Measurements from ENCODE around the gene HOXD10.

The HOXD10 gene

DNA sequence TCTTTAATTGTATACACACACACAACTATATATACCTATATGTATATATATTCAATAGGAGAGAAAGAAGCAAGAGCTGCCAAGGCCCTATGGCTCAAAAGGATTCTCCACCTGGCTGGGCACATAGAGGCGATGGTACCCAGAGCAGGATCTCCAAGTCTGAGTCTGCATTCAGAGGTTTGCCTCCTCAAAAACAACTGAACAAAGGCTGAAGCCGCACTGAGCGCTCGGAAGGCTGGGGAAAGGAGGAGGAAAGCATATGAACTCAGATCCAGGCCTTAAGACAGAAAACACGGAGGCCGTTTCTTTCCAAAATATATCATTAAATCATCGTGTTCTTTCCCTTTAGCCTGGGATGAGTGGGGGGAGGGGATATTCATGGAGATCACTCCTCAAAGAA is 13.4 kb upstream of the HOXD10 start:
- H3K9me3 ChIP-seq (ENCODE audit: control insufficient read depth, low read length), result no peaks in the 10 kb centered on the region
- H3K36me3 ChIP-seq (ENCODE audit: control insufficient read depth, insufficient read depth, low read length), result no peaks in the 10 kb centered on the region
- H3K27me3 ChIP-seq (ENCODE audit: control insufficient read depth, insufficient read depth, low read length, poor library complexity, severe bottlenecking), result peaks cover 100% of the 10 kb centered on the region
- H3K4me3 ChIP-seq (ENCODE audit: insufficient read depth, low read depth, low read length), result no peak overlapping the region
- no peaks in the 10 kb centered on the region for H3K4me1 ChIP-seq (ENCODE audit: control insufficient read depth, insufficient read depth, low read length)
- H3K27ac ChIP-seq (ENCODE audit: insufficient read depth, low read depth, low read length, poor library complexity, severe bottlenecking), result no peak overlapping the region
- whole genome bisulfite sequencing, 2 experiments, result 3 to 7% methylated on average over 4 of the region's 7 CpGs

DNA sequence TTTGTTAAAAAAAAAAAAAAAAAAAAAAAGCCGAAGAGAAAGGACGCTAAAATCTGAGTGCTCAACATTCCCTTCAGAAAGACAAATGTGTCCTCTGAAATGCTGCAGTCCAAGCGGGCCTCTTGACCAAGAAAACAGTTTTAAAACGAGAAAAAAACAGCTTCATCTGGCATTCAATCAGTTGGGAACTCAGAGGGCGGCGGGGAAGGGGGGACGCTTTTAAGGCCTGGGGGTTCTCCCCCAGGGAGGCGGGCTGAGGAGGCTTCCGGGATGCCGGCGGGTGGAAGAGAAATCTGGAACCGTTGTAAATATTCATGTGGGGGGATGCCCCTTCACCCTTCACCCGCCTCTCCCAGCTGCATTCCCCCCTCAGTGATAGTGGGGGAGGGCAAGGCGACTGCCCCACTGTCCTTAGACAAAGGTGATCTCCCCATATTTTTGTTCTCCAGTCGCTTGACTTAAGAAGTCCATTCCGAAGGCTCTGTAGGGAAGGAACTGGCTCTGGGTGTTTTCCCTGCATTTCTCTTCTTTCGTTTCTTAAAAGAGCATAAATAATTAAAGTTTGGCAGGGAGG is 12.7 kb upstream of the HOXD10 start:
- H3K4me3 ChIP-seq (ENCODE audit: insufficient read depth, low read depth, low read length), result no peak overlapping the region
- no peak overlapping the region for H3K27ac ChIP-seq (ENCODE audit: insufficient read depth, low read depth, low read length, poor library complexity, severe bottlenecking)
- WGBS, 2 experiments, result 1 to 4% methylated on average over 17 of the region's 17 CpGs

DNA sequence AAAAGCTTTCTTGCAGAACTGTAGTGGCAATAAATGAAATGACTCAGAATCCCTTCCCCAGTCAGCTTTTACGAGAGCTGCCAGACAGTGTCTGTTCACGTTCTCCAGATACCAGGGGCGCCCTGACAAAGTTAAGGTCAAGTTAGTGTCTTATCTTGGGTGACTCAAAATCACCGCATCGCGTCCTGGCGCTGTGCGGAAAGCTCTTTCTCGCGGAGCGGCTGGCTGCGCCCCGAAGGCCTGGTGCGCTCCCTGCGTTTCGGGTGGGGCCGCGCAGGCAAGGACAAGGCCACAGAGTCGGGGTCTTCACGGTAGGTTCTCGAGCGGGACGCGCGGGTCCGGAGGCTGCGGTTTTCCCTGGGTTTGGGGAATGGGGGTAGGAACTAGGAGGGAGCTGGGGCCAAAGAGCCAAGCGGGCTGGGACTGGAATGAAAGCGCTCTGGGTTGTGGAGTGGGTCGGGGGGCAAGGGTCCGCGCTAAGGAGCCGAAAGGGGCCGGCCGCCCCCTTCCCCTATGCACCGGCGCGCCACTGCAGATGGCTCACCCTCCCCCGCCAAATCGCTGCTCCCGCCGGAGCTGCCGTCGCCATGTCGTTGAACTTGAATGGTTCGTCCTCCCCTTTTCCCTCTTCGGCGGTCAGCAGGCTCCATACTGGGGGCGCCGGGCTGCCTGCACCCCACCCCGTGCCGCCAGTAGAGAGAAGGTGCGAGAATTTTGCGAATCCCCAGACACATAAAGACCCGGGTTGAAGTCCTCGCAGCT is 12.1 kb upstream of the HOXD10 start:
- 3 to 4% methylated on average over 56 of the region's 56 CpGs for WGBS, 2 experiments
- Histone ChIP-seq H3K36me3 (ENCODE audit: control insufficient read depth, insufficient read depth, low read length) (no peaks in the 10 kb centered on the region), H3K4me3 (ENCODE audit: insufficient read depth, low read depth, low read length) (no peak overlapping the region), H3K27ac (ENCODE audit: insufficient read depth, low read depth, low read length, poor library complexity, severe bottlenecking) (no peak overlapping the region), H3K4me1 (ENCODE audit: control insufficient read depth, insufficient read depth, low read length) (no peaks in the 10 kb centered on the region), H3K9me3 (ENCODE audit: control insufficient read depth, low read length) (no peaks in the 10 kb centered on the region), H3K27me3 (ENCODE audit: control insufficient read depth, insufficient read depth, low read length, poor library complexity, severe bottlenecking) (peaks cover 100% of the 10 kb centered on the region)

More for the DNA sequence above, 12.7 kb upstream of the HOXD10 start:
- no peaks in the 10 kb centered on the region for H3K9me3 ChIP-seq (ENCODE audit: control insufficient read depth, low read length)
- H3K27me3 ChIP-seq (ENCODE audit: control insufficient read depth, insufficient read depth, low read length, poor library complexity, severe bottlenecking), result peaks cover 100% of the 10 kb centered on the region
- H3K36me3 ChIP-seq (ENCODE audit: control insufficient read depth, insufficient read depth, low read length), result no peaks in the 10 kb centered on the region
- no peaks in the 10 kb centered on the region for H3K4me1 ChIP-seq (ENCODE audit: control insufficient read depth, insufficient read depth, low read length)

DNA sequence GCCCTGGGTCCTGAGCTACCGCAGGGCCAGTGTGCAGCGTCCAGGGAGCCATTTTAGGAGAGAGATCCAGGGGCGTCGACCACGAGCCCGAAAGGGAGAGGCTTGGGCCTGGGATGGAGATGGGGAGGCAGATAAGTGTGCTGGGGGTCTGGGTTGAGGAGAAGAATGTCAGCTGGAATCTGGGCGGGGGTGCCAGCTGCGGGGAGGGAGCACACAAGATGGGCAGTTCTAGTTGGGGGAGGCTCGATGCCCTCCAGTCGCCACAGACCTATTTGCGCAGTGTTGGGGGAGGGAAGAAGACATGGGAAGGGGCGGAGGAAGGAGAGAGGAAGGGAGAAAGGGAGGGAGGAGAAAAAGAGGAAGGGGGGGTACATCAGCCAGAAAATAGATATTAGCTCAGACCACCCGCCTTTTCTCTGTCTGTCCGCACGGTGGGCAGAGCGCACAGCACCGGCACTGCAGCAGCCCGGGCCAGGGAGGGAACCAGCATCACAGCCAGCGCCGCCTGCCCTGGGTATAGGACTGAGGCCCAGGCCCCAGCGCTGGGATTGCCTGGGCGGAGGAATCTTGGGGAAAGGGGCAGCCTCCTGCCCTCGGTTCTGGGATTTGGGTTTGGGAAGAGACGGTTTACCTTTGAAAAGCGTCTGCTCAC is 11.4 kb upstream of the HOXD10 start:
- 2 to 3% methylated on average over 25 of the region's 25 CpGs for WGBS, 2 experiments
- Histone ChIP-seq H3K9me3 (ENCODE audit: control insufficient read depth, low read length) (no peaks in the 10 kb centered on the region), H3K27ac (ENCODE audit: insufficient read depth, low read depth, low read length, poor library complexity, severe bottlenecking) (no peak overlapping the region), H3K4me3 (ENCODE audit: insufficient read depth, low read depth, low read length) (no peak overlapping the region), H3K36me3 (ENCODE audit: control insufficient read depth, insufficient read depth, low read length) (no peaks in the 10 kb centered on the region), H3K27me3 (ENCODE audit: control insufficient read depth, insufficient read depth, low read length, poor library complexity, severe bottlenecking) (peaks cover 100% of the 10 kb centered on the region), H3K4me1 (ENCODE audit: control insufficient read depth, insufficient read depth, low read length) (no peaks in the 10 kb centered on the region)

DNA sequence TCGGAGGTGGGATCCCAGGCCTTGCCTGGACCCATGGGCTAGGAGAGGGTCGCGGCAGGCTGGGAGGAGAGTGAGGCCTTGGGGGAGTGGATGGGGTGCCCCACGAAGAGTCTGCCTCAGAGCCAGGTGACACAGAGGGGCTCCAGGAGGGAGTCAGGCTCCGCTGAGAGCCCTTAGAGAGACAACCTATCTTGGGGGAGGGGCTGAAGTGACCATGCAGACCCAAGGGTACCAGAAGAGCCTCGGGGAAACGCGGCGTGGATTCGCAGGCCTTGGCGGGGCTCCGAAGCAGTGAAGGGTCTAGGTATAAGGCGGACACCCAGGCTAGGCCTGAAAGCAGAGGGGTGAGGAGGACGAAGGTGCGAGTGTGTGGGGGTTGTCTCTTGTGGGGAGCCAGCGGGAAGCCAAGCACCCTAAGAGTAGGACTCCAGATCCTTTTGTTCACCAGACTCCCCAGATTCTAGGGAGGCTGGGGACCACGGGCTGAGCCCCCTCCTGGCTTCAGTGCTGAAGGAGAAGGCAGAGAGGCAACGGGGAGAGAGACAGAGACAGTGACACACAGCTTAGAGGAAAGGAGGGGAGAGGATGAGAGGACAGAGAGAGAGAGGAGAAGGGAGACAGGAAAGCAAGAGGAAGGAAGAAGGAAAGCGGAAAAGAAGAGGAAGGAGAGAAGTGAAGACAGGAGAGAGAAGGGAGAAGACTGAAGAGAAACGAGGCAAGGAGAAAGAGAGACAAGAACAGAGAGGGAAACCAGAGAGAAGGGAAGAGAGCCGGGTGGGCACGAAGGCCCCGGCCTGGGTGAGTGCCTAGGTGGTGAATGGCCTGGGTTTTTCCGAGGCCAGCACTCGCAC is 10.6 kb upstream of the HOXD10 start:
- no peaks in the 10 kb centered on the region for H3K9me3 ChIP-seq (ENCODE audit: control insufficient read depth, low read length)
- WGBS, 2 experiments, result 3 to 4% methylated on average over 25 of the region's 25 CpGs
- H3K4me1 ChIP-seq (ENCODE audit: control insufficient read depth, insufficient read depth, low read length), result no peaks in the 10 kb centered on the region
- peaks cover 100% of the 10 kb centered on the region for H3K27me3 ChIP-seq (ENCODE audit: control insufficient read depth, insufficient read depth, low read length, poor library complexity, severe bottlenecking)
- H3K4me3 ChIP-seq (ENCODE audit: insufficient read depth, low read depth, low read length), result no peak overlapping the region
- H3K27ac ChIP-seq (ENCODE audit: insufficient read depth, low read depth, low read length, poor library complexity, severe bottlenecking), result no peak overlapping the region
- no peaks in the 10 kb centered on the region for H3K36me3 ChIP-seq (ENCODE audit: control insufficient read depth, insufficient read depth, low read length)

DNA sequence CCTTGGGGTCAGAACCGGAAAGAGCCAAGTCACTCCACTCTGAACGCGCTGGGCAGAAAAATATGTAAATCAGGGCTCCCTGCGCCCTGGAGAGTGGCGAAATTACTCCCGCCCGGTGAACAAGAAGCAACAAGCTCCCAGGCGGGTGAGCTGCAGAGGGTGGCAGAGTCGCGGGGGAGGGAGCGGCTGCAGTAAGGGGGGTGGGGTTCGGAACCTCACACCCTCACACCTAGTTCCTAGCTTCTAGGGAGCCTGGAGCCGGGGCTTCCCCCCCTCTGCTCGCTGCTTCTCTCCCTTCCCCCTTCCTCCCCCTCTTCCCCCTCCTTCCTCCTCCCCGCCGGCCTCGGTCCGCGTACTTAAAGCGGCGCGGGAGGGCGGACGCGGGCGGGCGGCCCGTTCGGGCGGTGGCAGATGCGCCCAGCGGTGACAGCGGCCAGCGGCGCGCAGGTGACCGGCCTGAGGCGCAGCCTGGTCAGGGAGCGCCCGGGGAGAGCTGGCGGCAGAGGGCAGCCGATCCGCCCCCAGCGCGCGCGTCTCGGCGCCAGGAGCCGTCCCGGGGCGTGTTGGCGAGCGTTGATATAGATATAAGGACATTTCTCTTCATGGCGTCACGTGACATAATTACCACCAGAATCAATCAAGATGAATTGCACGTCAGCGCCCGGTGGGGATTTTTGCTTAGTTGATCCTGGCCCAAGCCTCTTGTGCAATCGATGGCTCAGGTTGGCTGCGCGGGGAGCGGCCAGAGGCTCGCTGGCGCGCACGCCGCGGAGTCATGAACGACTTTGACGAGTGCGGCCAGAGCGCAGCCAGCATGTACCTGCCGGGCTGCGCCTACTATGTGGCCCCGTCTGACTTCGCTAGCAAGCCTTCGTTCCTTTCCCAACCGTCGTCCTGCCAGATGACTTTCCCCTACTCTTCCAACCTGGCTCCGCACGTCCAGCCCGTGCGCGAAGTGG is 9.7 kb upstream of the HOXD10 start, which contains the start of gene HOXD11:
Gene HOXD11 (plus strand): TSS at position 700 of the 959 bp plus-strand sequence. CDS start 76 bp downstream, at position 776.
- H3K36me3 ChIP-seq (ENCODE audit: control insufficient read depth, insufficient read depth, low read length), result no peaks in the 10 kb centered on the region
- H3K4me3 ChIP-seq (ENCODE audit: insufficient read depth, low read depth, low read length), result no peak within 1 kb of the TSS
- no peaks in the 10 kb centered on the region for H3K9me3 ChIP-seq (ENCODE audit: control insufficient read depth, low read length)
- H3K4me1 ChIP-seq (ENCODE audit: control insufficient read depth, insufficient read depth, low read length), result no peaks in the 10 kb centered on the region
- WGBS, 2 experiments, result 1% methylated on average over 85 of the region's 85 CpGs
- no peak within 1 kb of the TSS for H3K27ac ChIP-seq (ENCODE audit: insufficient read depth, low read depth, low read length, poor library complexity, severe bottlenecking)
- H3K27me3 ChIP-seq (ENCODE audit: control insufficient read depth, insufficient read depth, low read length, poor library complexity, severe bottlenecking), result peaks cover 100% of the 10 kb centered on the region

DNA sequence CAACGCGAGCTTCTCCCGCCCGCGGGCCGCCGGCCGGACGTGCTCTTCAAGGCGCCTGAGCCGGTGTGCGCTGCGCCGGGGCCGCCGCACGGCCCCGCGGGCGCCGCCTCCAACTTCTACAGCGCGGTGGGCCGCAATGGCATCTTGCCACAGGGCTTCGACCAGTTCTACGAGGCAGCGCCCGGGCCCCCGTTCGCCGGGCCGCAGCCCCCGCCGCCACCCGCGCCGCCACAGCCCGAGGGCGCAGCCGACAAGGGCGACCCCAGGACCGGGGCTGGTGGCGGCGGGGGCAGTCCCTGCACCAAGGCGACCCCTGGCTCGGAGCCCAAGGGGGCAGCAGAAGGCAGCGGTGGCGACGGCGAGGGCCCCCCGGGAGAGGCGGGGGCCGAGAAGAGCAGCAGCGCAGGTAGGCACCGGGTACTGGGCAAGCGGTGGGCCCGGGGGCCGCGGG is 8.8 kb upstream of the HOXD10 start:
- 1 to 2% methylated on average over 58 to 59 of the region's 59 CpGs for WGBS, 2 experiments
- no peak overlapping the region for H3K4me3 ChIP-seq (ENCODE audit: insufficient read depth, low read depth, low read length)
- H3K27ac ChIP-seq (ENCODE audit: insufficient read depth, low read depth, low read length, poor library complexity, severe bottlenecking), result no peak overlapping the region
- no peaks in the 10 kb centered on the region for H3K4me1 ChIP-seq (ENCODE audit: control insufficient read depth, insufficient read depth, low read length)
- H3K27me3 ChIP-seq (ENCODE audit: control insufficient read depth, insufficient read depth, low read length, poor library complexity, severe bottlenecking), result peaks cover 100% of the 10 kb centered on the region
- H3K36me3 ChIP-seq (ENCODE audit: control insufficient read depth, insufficient read depth, low read length), result no peaks in the 10 kb centered on the region
- H3K9me3 ChIP-seq (ENCODE audit: control insufficient read depth, low read length), result no peaks in the 10 kb centered on the region

DNA sequence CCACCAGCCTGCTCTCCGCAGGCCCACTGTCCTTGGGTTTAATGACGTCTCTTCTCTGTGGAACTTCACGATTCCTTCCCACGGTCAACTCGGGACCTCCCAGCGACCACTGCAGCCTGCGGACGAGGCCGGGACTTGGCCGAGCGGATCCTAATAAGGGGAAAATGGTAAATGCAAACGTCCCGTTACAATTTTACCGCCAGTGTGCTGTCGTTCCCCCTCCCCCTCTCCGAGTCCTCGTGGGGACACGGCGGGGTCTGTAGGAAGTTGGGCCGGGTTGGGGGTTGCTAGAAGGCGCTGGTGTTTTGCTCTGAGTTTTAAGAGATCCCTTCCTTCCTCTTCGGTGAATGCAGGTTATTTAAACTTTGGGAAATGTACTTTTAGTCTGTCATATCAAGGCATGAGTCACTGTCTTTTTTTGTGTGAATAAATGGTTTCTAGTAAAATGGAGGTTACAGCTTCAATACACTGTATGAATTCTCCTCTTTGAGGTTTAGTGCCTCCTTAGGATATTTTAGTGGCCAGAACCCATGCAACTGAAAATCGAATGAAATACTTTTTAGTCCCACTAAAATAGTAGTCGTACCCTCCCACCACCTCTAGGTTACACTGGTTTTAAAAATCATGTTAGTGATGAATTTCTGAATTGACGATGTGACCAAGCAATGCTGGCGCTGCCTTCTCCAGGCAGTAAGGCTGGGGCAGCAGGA is 7.2 kb upstream of the HOXD10 start:
- no peaks in the 10 kb centered on the region for H3K9me3 ChIP-seq (ENCODE audit: control insufficient read depth, low read length)
- no peak overlapping the region for H3K27ac ChIP-seq (ENCODE audit: insufficient read depth, low read depth, low read length, poor library complexity, severe bottlenecking)
- no peaks in the 10 kb centered on the region for H3K36me3 ChIP-seq (ENCODE audit: control insufficient read depth, insufficient read depth, low read length)
- peaks cover 100% of the 10 kb centered on the region for H3K27me3 ChIP-seq (ENCODE audit: control insufficient read depth, insufficient read depth, low read length, poor library complexity, severe bottlenecking)
- H3K4me1 ChIP-seq (ENCODE audit: control insufficient read depth, insufficient read depth, low read length), result no peaks in the 10 kb centered on the region
- 5 to 8% methylated on average over 25 to 26 of the region's 26 CpGs for WGBS, 2 experiments
- no peak overlapping the region for H3K4me3 ChIP-seq (ENCODE audit: insufficient read depth, low read depth, low read length)

DNA sequence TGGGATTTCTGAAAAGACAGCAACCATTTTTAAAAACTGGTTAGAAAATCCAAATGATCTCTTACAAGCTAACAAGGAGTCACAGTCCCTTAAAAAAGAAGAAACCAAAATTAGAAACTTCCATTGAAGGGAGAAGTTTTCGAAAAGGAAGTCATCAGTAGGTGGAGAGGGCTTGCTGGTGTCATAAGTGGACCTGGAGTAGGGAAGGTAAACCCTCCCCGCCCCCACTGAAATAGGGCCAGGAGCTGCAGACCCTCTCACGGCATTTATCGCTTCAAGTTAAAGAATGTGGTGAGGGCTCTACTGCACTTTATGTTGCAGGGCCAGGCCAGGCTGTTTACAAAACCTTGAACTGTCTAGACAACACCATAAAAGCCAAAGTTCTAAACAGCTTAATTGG is 6.6 kb upstream of the HOXD10 start:
- Histone ChIP-seq H3K27ac (ENCODE audit: insufficient read depth, low read depth, low read length, poor library complexity, severe bottlenecking) (no peak overlapping the region), H3K36me3 (ENCODE audit: control insufficient read depth, insufficient read depth, low read length) (no peaks in the 10 kb centered on the region), H3K27me3 (ENCODE audit: control insufficient read depth, insufficient read depth, low read length, poor library complexity, severe bottlenecking) (peaks cover 100% of the 10 kb centered on the region), H3K9me3 (ENCODE audit: control insufficient read depth, low read length) (no peaks in the 10 kb centered on the region), H3K4me1 (ENCODE audit: control insufficient read depth, insufficient read depth, low read length) (no peaks in the 10 kb centered on the region), H3K4me3 (ENCODE audit: insufficient read depth, low read depth, low read length) (no peak overlapping the region)
- WGBS, 2 experiments, result 31 to 33% methylated on average over 4 of the region's 4 CpGs

Data from ectodermal cell (in vitro differentiated cells).